Ovary (tissue), 3 donors: ENCODE measurements around the gene ARFGAP3.

ENCODE experiments used
- POLR2A ChIP-seq: fragments of 450-650 bp; IDR thresholded peaks from one replicate; pipeline ENCODE4 v1.6.1; 2017; ENCODE audit warnings: antibody characterized with exemption, mild to moderate bottlenecking, moderate library complexity
- TF ChIP-seq, protein P1 (sequence below), 3 donors: fragments of 450-650 bp in 2 of 3; fragments of 200-600 bp in 1 of 3; IDR thresholded peaks; one replicate each; pipeline versions ENCODE4 v1.5.1 to v1.8.0; 2016 to 2022; ENCODE audit warnings: antibody characterized with exemption in 3 of 3, mild to moderate bottlenecking in 1 of 3
- donor health status: DM: no; HTN: no; CAD: no.

DNA sequence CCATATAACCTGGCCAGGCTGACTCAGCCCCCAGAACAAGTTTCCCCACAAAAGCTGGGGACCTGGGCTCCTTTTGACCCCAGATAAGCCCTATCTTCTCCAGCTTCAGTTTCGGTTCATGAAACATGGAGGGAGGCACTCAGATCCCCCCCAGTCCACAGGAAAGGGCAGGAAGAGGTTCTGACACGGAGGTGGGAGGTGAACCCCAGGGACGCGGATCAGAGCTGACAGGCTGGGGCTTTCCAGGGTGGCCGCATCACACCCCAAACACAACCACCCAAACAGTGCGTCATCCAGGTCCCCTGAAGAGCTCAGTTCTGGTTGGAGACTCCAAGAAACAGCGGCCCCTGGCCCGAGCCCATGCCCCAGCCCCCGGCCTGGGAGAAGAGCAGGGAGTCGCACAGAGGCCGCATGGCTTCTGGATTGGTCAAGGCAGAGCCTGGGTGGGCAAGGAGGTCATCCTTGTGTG, 92.1 kb downstream of the ARFGAP3 start:
- TF ChIP-seq, protein P1, sequence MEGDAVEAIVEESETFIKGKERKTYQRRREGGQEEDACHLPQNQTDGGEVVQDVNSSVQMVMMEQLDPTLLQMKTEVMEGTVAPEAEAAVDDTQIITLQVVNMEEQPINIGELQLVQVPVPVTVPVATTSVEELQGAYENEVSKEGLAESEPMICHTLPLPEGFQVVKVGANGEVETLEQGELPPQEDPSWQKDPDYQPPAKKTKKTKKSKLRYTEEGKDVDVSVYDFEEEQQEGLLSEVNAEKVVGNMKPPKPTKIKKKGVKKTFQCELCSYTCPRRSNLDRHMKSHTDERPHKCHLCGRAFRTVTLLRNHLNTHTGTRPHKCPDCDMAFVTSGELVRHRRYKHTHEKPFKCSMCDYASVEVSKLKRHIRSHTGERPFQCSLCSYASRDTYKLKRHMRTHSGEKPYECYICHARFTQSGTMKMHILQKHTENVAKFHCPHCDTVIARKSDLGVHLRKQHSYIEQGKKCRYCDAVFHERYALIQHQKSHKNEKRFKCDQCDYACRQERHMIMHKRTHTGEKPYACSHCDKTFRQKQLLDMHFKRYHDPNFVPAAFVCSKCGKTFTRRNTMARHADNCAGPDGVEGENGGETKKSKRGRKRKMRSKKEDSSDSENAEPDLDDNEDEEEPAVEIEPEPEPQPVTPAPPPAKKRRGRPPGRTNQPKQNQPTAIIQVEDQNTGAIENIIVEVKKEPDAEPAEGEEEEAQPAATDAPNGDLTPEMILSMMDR (IDR thresholded peaks at IDR 0.05), result no peak
- no peak for TF ChIP-seq POLR2A
